GM19372 (cell line): ENCODE results near the gene HMMR.
"Not testable (repeated sequence)": the region's sequence is repeated elsewhere in the genome, so short reads cannot be mapped to it uniquely, and the experiment has no call there.

Source experiments
- ATAC-seq: cut with Tn5 transposase; IDR thresholded peaks from one replicate; pipeline ENCODE4 v1.9.1; 2021; ENCODE audit warnings: mild to moderate bottlenecking, low read depth, moderate library complexity; ENCODE audit not compliant: unreplicated experiment

Gene HMMR

GRCh38 chr5:163460562-163461171, at the start of gene HMMR:
Gene HMMR (plus strand): TSS chr5:163460632. CDS start chr5:163460693, 61 bp downstream.
- no peak for ATAC-seq

GRCh38 chr5:163415673-163416072, 44.8 kb upstream of the HMMR start:
- ATAC-seq, result not testable (repeated sequence)

- no peak for ATAC-seq
These were observed 35.6 kb upstream of the HMMR start for GRCh38 chr5:163424836-163425235.

GRCh38 chr5:163426128-163426527, 34.3 kb upstream of the HMMR start:
- not testable (repeated sequence) for ATAC-seq

GRCh38 chr5:163432544-163432943, 27.9 kb upstream of the HMMR start:
- ATAC-seq, result no peak

- no peak for ATAC-seq
These were observed 27.2 kb upstream of the HMMR start for GRCh38 chr5:163433271-163433670.

- no peak for ATAC-seq
These were observed 26.0 kb upstream of the HMMR start for GRCh38 chr5:163434401-163434866.

- no peak for ATAC-seq
These were observed 23.9 kb upstream of the HMMR start for GRCh38 chr5:163436515-163436914.

GRCh38 chr5:163437011-163437308, 23.5 kb upstream of the HMMR start:
- ATAC-seq, result no peak

GRCh38 chr5:163437309-163438182, 22.9 kb upstream of the HMMR start, which contains the start of gene CCNG1:
Gene CCNG1 (plus strand): TSS chr5:163437595. CDS start chr5:163439257, 1,662 bp downstream.
- ATAC-seq, result peak; percentile 94

- no peak for ATAC-seq
These were observed 21.4 kb upstream of the HMMR start for GRCh38 chr5:163439092-163439425.

- ATAC-seq, result no peak
These were observed 19.5 kb upstream of the HMMR start for GRCh38 chr5:163440954-163441353.

- no peak for ATAC-seq
These were observed 15.9 kb upstream of the HMMR start for GRCh38 chr5:163444526-163444925.

- ATAC-seq, result no peak
These were observed 15.1 kb upstream of the HMMR start for GRCh38 chr5:163445345-163445744.

- ATAC-seq, result no peak
These were observed 13.2 kb upstream of the HMMR start for GRCh38 chr5:163447191-163447590.

GRCh38 chr5:163447875-163448274, 12.6 kb upstream of the HMMR start:
- ATAC-seq, result no peak

- ATAC-seq, result no peak
These were observed 11.9 kb upstream of the HMMR start for GRCh38 chr5:163448491-163448890.

GRCh38 chr5:163451489-163451888, 8.9 kb upstream of the HMMR start:
- no peak for ATAC-seq

- ATAC-seq, result no peak
These were observed 6.7 kb upstream of the HMMR start for GRCh38 chr5:163453705-163454104.

GRCh38 chr5:163455406-163455805, 5.0 kb upstream of the HMMR start:
- not testable (repeated sequence) for ATAC-seq

- no peak for ATAC-seq
These were observed 4.3 kb upstream of the HMMR start for GRCh38 chr5:163456029-163456589.

GRCh38 chr5:163456840-163457239, 3.6 kb upstream of the HMMR start:
- no peak for ATAC-seq
